DND-41 (cell line): ENCODE measurements around the gene MRAP.
A peak's percentile ranks its signal among the peaks of the same experiment; 100 is the strongest.

Source experiments
- ATAC-seq: fragments of 200-7000 bp; cut with Tn5 transposase; 3 replicates; pipeline ENCODE4 v1.9.1; 2021; ENCODE audit warnings: low read depth; ENCODE audit not compliant: insufficient read depth
- DNase-seq: peaks from one replicate; pipeline ENCODE4 v3.0.0-alpha.2; 2020
- H2AFZ ChIP-seq: 2 replicates; pipeline ENCODE4 v1.6.0; 2012; ENCODE audit warnings: low read depth, low read length
- H3K27ac ChIP-seq: 2 replicates; pipeline ENCODE4 v1.5.1; 2012; ENCODE audit warnings: low read length, inconsistent platforms
- H3K27me3 ChIP-seq: fragments of 200-600 bp; sonication (generic); 2 replicates; pipeline ENCODE4 v1.6.0; 2012; ENCODE audit warnings: low read length, mild to moderate bottlenecking, inconsistent platforms; ENCODE audit not compliant: insufficient read depth, poor library complexity
- H3K36me3 ChIP-seq: 2 replicates; pipeline ENCODE4 v1.5.1; 2012; ENCODE audit warnings: low read length, inconsistent platforms; ENCODE audit not compliant: insufficient read depth
- H3K4me1 ChIP-seq: 2 replicates; pipeline ENCODE4 v1.5.1; 2012; ENCODE audit warnings: mild to moderate bottlenecking, low read length; ENCODE audit not compliant: insufficient read depth
- H3K4me2 ChIP-seq: 2 replicates; pipeline ENCODE4 v1.6.0; 2012; ENCODE audit warnings: mild to moderate bottlenecking, moderate library complexity, low read length, inconsistent platforms; ENCODE audit not compliant: insufficient read depth
- H3K4me3 ChIP-seq, 2 experiments: fragments of 200-600 bp in 1 of 2; shearing (Covaris generic) in 1 of 2; 2 replicates each; pipeline ENCODE4 v1.5.1; 2012 to 2016; ENCODE audit warnings: inconsistent platforms in 2 of 2, low read length in 2 of 2, mild to moderate bottlenecking in 2 of 2, low read depth in 1 of 2, moderate library complexity in 1 of 2
- H3K79me2 ChIP-seq: 2 replicates; pipeline ENCODE4 v1.6.0; 2012; ENCODE audit warnings: low read length, inconsistent platforms; ENCODE audit not compliant: insufficient read depth
- H3K9ac ChIP-seq: 2 replicates; pipeline ENCODE4 v1.6.0; 2012; ENCODE audit warnings: low read depth, mild to moderate bottlenecking, inconsistent platforms, low read length, moderate library complexity
- H3K9me3 ChIP-seq: 2 replicates; pipeline ENCODE4 v1.5.1; 2012; ENCODE audit warnings: low read length, moderate library complexity, mild to moderate bottlenecking, inconsistent platforms; ENCODE audit not compliant: insufficient read depth, severe bottlenecking
- H4K20me1 ChIP-seq: 2 replicates; pipeline ENCODE4 v1.6.0; 2012; ENCODE audit warnings: low read length; ENCODE audit not compliant: insufficient read depth
- CTCF ChIP-seq: IDR thresholded peaks from 2 replicates; pipeline ENCODE4 v1.5.1; 2012; ENCODE audit warnings: borderline replicate concordance, low read length, moderate library complexity, mild to moderate bottlenecking; ENCODE audit not compliant: poor library complexity, severe bottlenecking; ENCODE audit errors: extremely low read depth
- EZH2 ChIP-seq: IDR thresholded peaks from 3 replicates; pipeline ENCODE4 v1.6.1; 2012; ENCODE audit warnings: borderline replicate concordance, low read depth, mild to moderate bottlenecking, moderate library complexity, low read length, inconsistent platforms; ENCODE audit not compliant: severe bottlenecking

The MRAP gene

GRCh38 chr21:32270748-32271147, 27.9 kb upstream of the MRAP start:
- no peak overlapping the region for H3K27ac ChIP-seq
- H3K36me3 ChIP-seq: peaks cover 75% of the 10 kb centered on the region
- ATAC-seq: no peak
- H3K9ac ChIP-seq: no peak overlapping the region
- H3K27me3 ChIP-seq: no peaks in the 10 kb centered on the region
- peaks cover 5% of the 10 kb centered on the region; the same call in 1 of the 2 replicates for H3K4me1 ChIP-seq
- H3K9me3 ChIP-seq: no peaks in the 10 kb centered on the region
- H2AFZ ChIP-seq: no peak overlapping the region
- H3K79me2 ChIP-seq: peaks cover 26% of the 10 kb centered on the region
- no peak overlapping the region for H3K4me2 ChIP-seq
- no peak for DNase-seq
- no peak overlapping the region for H3K4me3 ChIP-seq
- peaks cover 16% of the 10 kb centered on the region; the same call in 1 of the 2 replicates for H4K20me1 ChIP-seq
- TF ChIP-seq EZH2 (no peak), CTCF (no peak)

GRCh38 chr21:32276671-32277070, 22.0 kb upstream of the MRAP start:
- Histone ChIP-seq H3K36me3 (peaks cover 29% of the 10 kb centered on the region), H4K20me1 (peaks cover 14% of the 10 kb centered on the region; the same call in 1 of the 2 replicates), H3K4me2 (peak overlapping the region; percentile 93; the same call in 1 of the 2 replicates), H3K79me2 (peaks cover 63% of the 10 kb centered on the region), H3K9me3 (no peaks in the 10 kb centered on the region), H3K4me1 (peaks cover 35% of the 10 kb centered on the region), H3K4me3 (no peak overlapping the region), H3K9ac (no peak overlapping the region), H3K27ac (no peak overlapping the region), H3K27me3 (no peaks in the 10 kb centered on the region), H2AFZ (no peak overlapping the region)
- ATAC-seq (no peak), DNase-seq (no peak)
- no peak for TF ChIP-seq CTCF
- no peak for TF ChIP-seq EZH2

GRCh38 chr21:32278103-32278502, 20.6 kb upstream of the MRAP start:
- Histone ChIP-seq H3K4me3 (peak overlapping the region; percentile 94 to 96), H3K36me3 (peaks cover 16% of the 10 kb centered on the region), H3K79me2 (peaks cover 52% of the 10 kb centered on the region), H3K4me2 (peak overlapping the region; percentile 93), H2AFZ (peak overlapping the region; percentile 99), H3K27ac (peak overlapping the region; percentile 89), H4K20me1 (peaks cover 8% of the 10 kb centered on the region; the same call in 1 of the 2 replicates), H3K4me1 (peaks cover 35% of the 10 kb centered on the region), H3K27me3 (no peaks in the 10 kb centered on the region), H3K9ac (peak overlapping the region; percentile 68), H3K9me3 (no peaks in the 10 kb centered on the region)
- peak; percentile 19 for DNase-seq
- ATAC-seq: peak; percentile 44; the same call in 2 of the 3 replicates
- no peak for TF ChIP-seq EZH2
- no peak for TF ChIP-seq CTCF
